Coronary artery (tissue), 2 donors: ENCODE data around the gene CLEC16A.
A peak's percentile ranks its signal among the peaks of the same experiment; 100 is the strongest.

Experiments
- DNase-seq: peaks from one replicate; pipeline ENCODE4 v3.0.0-alpha.2; 2017; ENCODE audit warnings: low spot score
- H3K27ac ChIP-seq, 2 donors: fragments of 200-600 bp; sonication (generic); one replicate each; pipeline ENCODE4 v1.5.1; 2016 to 2019
- H3K4me3 ChIP-seq: fragments of 200-600 bp; sonication (generic); 2 replicates; pipeline ENCODE4 v1.5.1; 2016; ENCODE audit warnings: mild to moderate bottlenecking, moderate library complexity
- CTCF ChIP-seq: fragments of 200-600 bp; sonication (generic); IDR thresholded peaks from one replicate; pipeline ENCODE4 v1.5.1; 2019; ENCODE audit warnings: antibody characterized with exemption

CLEC16A gene

GRCh38 chr16:10942352-10943063 is 1.9 kb upstream of the CLEC16A start, which contains the start of gene DEXI:
TSS of gene DEXI (minus strand) at chr16:10942468. CDS start at chr16:10942005, 463 bp downstream.
- peak within 1 kb of the TSS; percentile 81 to 88 for H3K27ac ChIP-seq
- H3K4me3 ChIP-seq = peak within 1 kb of the TSS; percentile 87
- DNase-seq = peak; percentile 96
- TF ChIP-seq CTCF = no peak

GRCh38 chr16:10943064-10943353 is 1.4 kb upstream of the CLEC16A start:
- H3K27ac ChIP-seq = peak overlapping the region; percentile 81 to 88
- no peak for DNase-seq

GRCh38 chr16:10945065-10945787 is 862 bp downstream of the CLEC16A start:
- H3K4me3 ChIP-seq = peak overlapping the region; percentile 99

More at GRCh38 chr16:10943064-10943353, 1.4 kb upstream of the CLEC16A start:
- H3K4me3 ChIP-seq = peak overlapping the region; percentile 87
- TF ChIP-seq CTCF = no peak

GRCh38 chr16:10946308-10946707 is 1.9 kb downstream of the CLEC16A start:
- H3K4me3 ChIP-seq = peak overlapping the region; percentile 3
- no peak for DNase-seq
- TF ChIP-seq CTCF = no peak
- H3K27ac ChIP-seq = no peak overlapping the region

More at GRCh38 chr16:10945065-10945787, 862 bp downstream of the CLEC16A start:
- DNase-seq = no peak
- TF ChIP-seq CTCF = no peak
- H3K27ac ChIP-seq = peak overlapping the region; percentile 74 to 88

GRCh38 chr16:10947211-10947787 is 2.9 kb downstream of the CLEC16A start:
- TF ChIP-seq CTCF = no peak
- H3K4me3 ChIP-seq = no peak overlapping the region
- no peak for DNase-seq
- H3K27ac ChIP-seq = no peak overlapping the region

GRCh38 chr16:10949424-10949970 is 5.1 kb downstream of the CLEC16A start:
- no peak for TF ChIP-seq CTCF
- no peak for DNase-seq
- H3K4me3 ChIP-seq = no peak overlapping the region
- H3K27ac ChIP-seq = no peak overlapping the region
